Right hindlimb (tissue), 1 donor: Measurements from ENCODE around the gene C1orf94.

Experiments used
- DNase-seq: peaks from one replicate; pipeline ENCODE4 v3.0.0-alpha.2; 2018

C1orf94 gene

GRCh38 chr1:34176830-34177603 is at the start of gene C1orf94:
C1orf94 (plus strand) TSS chr1:34176907; CDS start chr1:34177790, 883 bp downstream.
- no peak for DNase-seq

- no peak for DNase-seq
These were observed 49.4 kb upstream of the C1orf94 start for GRCh38 chr1:34127006-34128000.

GRCh38 chr1:34128186-34128889 is 48.4 kb upstream of the C1orf94 start:
- no peak for DNase-seq

GRCh38 chr1:34129630-34130029 is 47.1 kb upstream of the C1orf94 start:
- no peak for DNase-seq

GRCh38 chr1:34130306-34130705 is 46.4 kb upstream of the C1orf94 start:
- no peak for DNase-seq

- no peak for DNase-seq
These were observed 45.1 kb upstream of the C1orf94 start for GRCh38 chr1:34131396-34132160.

GRCh38 chr1:34132161-34132420 is 44.6 kb upstream of the C1orf94 start:
- DNase-seq: no peak

GRCh38 chr1:34137411-34137810 is 39.3 kb upstream of the C1orf94 start:
- DNase-seq: no peak

- DNase-seq: no peak
These were observed 36.6 kb upstream of the C1orf94 start for GRCh38 chr1:34140011-34140676.

- DNase-seq: no peak
These were observed 32.7 kb upstream of the C1orf94 start for GRCh38 chr1:34143975-34144374.

- DNase-seq: no peak
These were observed 31.9 kb upstream of the C1orf94 start for GRCh38 chr1:34144766-34145165.

- no peak for DNase-seq
These were observed 29.4 kb upstream of the C1orf94 start for GRCh38 chr1:34147301-34147700.

GRCh38 chr1:34149501-34149900 is 27.2 kb upstream of the C1orf94 start:
- DNase-seq: no peak

- no peak for DNase-seq
These were observed 23.5 kb upstream of the C1orf94 start for GRCh38 chr1:34153246-34153645.

- DNase-seq: no peak
These were observed 20.8 kb upstream of the C1orf94 start for GRCh38 chr1:34155860-34156259.

GRCh38 chr1:34156739-34157138 is 20.0 kb upstream of the C1orf94 start:
- DNase-seq: no peak

GRCh38 chr1:34162852-34163766 is 13.6 kb upstream of the C1orf94 start:
- DNase-seq: peak; percentile 72

- DNase-seq: no peak
These were observed 12.6 kb upstream of the C1orf94 start for GRCh38 chr1:34163792-34164731.

GRCh38 chr1:34164771-34165391 is 11.8 kb upstream of the C1orf94 start, which contains the start of gene CSMD2:
CSMD2 (minus strand) TSS chr1:34165230; CDS start chr1:34165097, 133 bp downstream.
- DNase-seq: peak; percentile 57
